IMR-90 (cell line): ENCODE measurements around the gene TRAPPC3L. TPM values are rescaled to one million over a fixed set of nuclear protein-coding genes. Genes with fewer than 3 reads are reported as not detected.

Source experiments
- ATAC-seq: fragments of 200-7000 bp; cut with Tn5 transposase; 2 replicates; pipeline ENCODE4 v1.9.1; 2020; ENCODE audit warnings: low read depth, mild to moderate bottlenecking, moderate library complexity
- BruUV-seq: library from RNA; stranded (reverse); fragments of 400-500 nt; replicated peaks from 2 replicates; lab custom pipeline; 2021; lab: Mats Ljungman, UMichigan
- CTCF ChIA-PET: fragments of 300-600 bp; formaldehyde crosslinking; extraction: SDS; loops from one replicate; lab custom pipeline; 2021; ENCODE audit warnings: antibody characterized with exemption; lab: Yijun Ruan, JAX
- POLR2A ChIA-PET: fragments of 300-600 bp; sonication (Branson Sonifier 250); formaldehyde crosslinking; loops from one replicate; lab custom pipeline; 2022; ENCODE audit warnings: antibody characterized with exemption; ENCODE audit not compliant: unreplicated experiment; lab: Charles Lee
- DNase-seq: peaks from one replicate; pipeline ENCODE4 v3.0.0; 2013
- H2AFZ ChIP-seq: replicated peaks from 2 replicates; pipeline ENCODE3; 2013; ENCODE audit warnings: low read length, mild to moderate bottlenecking; ENCODE audit not compliant: poor library complexity
- H2AK5ac ChIP-seq: 2 replicates; pipeline ENCODE4 v1.6.1; 2013; ENCODE audit warnings: low read depth, low read length, inconsistent platforms
- H2AK9ac ChIP-seq: replicated peaks from 2 replicates; pipeline ENCODE3; 2013; ENCODE audit warnings: mild to moderate bottlenecking, low read depth, low read length, moderate library complexity; ENCODE audit not compliant: poor library complexity
- H2BK120ac ChIP-seq: 2 replicates; pipeline ENCODE4 v1.6.1; 2013; ENCODE audit warnings: low read depth, low read length, inconsistent platforms
- H2BK15ac ChIP-seq: 3 replicates; pipeline ENCODE4 v1.6.1; 2013; ENCODE audit warnings: low read depth, low read length, inconsistent platforms
- H2BK20ac ChIP-seq: 2 replicates; pipeline ENCODE4 v1.6.1; 2013; ENCODE audit warnings: low read depth, mild to moderate bottlenecking, inconsistent platforms, low read length, moderate library complexity
- H2BK5ac ChIP-seq: 2 replicates; pipeline ENCODE4 v1.6.1; 2013; ENCODE audit warnings: mild to moderate bottlenecking, low read depth, low read length, inconsistent platforms; ENCODE audit not compliant: poor library complexity, severe bottlenecking
- H3K14ac ChIP-seq: replicated peaks from 2 replicates; pipeline ENCODE4 v1.6.1; 2013; ENCODE audit warnings: low read depth, low read length, inconsistent platforms
- H3K18ac ChIP-seq: 2 replicates; pipeline ENCODE4 v1.6.1; 2013; ENCODE audit warnings: low read depth, low read length, control low read depth
- H3K23ac ChIP-seq: 2 replicates; pipeline ENCODE4 v1.6.1; 2013; ENCODE audit warnings: low read depth, low read length, inconsistent platforms
- H3K27ac ChIP-seq: 2 replicates; pipeline ENCODE4 v1.5.1; 2013; ENCODE audit warnings: mild to moderate bottlenecking, control low read depth, low read length; ENCODE audit not compliant: insufficient read depth
- H3K27me3 ChIP-seq: 2 replicates; pipeline ENCODE4 v1.6.1; 2013; ENCODE audit warnings: low read length; ENCODE audit not compliant: control insufficient read depth, insufficient read depth
- H3K36me3 ChIP-seq: 2 replicates; pipeline ENCODE4 v1.6.1; 2013; ENCODE audit warnings: low read length, mixed read lengths; ENCODE audit not compliant: control insufficient read depth, insufficient read depth
- H3K4ac ChIP-seq: 2 replicates; pipeline ENCODE4 v1.6.1; 2013; ENCODE audit warnings: low read depth, low read length, inconsistent platforms
- H3K4me1 ChIP-seq: 2 replicates; pipeline ENCODE4 v1.6.1; 2013; ENCODE audit warnings: low read length, mixed read lengths; ENCODE audit not compliant: control insufficient read depth, insufficient read depth
- H3K4me2 ChIP-seq: 2 replicates; pipeline ENCODE4 v1.6.1; 2013; ENCODE audit warnings: low read depth, mild to moderate bottlenecking, control low read depth, low read length, moderate library complexity
- H3K4me3 ChIP-seq: 2 replicates; pipeline ENCODE4 v1.5.1; 2013; ENCODE audit warnings: low read depth, mild to moderate bottlenecking, control low read depth, low read length, moderate library complexity; ENCODE audit not compliant: insufficient read depth
- H3K56ac ChIP-seq: 2 replicates; pipeline ENCODE4 v1.6.1; 2013; ENCODE audit warnings: low read length, inconsistent platforms; ENCODE audit not compliant: insufficient read depth; ENCODE audit errors: extremely low read depth
- H3K79me1 ChIP-seq, 2 experiments: 2 replicates each; pipeline ENCODE4 v1.6.1; 2013; ENCODE audit warnings: low read length in 2 of 2, inconsistent platforms in 1 of 2, low read depth in 1 of 2
- H3K9ac ChIP-seq: 2 replicates; pipeline ENCODE4 v1.6.1; 2013; ENCODE audit warnings: low read depth, low read length, control low read depth
- H3K9me1 ChIP-seq: 2 replicates; pipeline ENCODE4 v1.6.1; 2013; ENCODE audit warnings: low read length, inconsistent platforms; ENCODE audit not compliant: insufficient read depth
- H3K9me3 ChIP-seq: 2 replicates; pipeline ENCODE4 v1.6.1; 2013; ENCODE audit warnings: low read length; ENCODE audit not compliant: control insufficient read depth, insufficient read depth
- H4K20me1 ChIP-seq: 2 replicates; pipeline ENCODE4 v1.6.1; 2013; ENCODE audit warnings: low read length, inconsistent platforms; ENCODE audit not compliant: insufficient read depth
- H4K5ac ChIP-seq: 2 replicates; pipeline ENCODE4 v1.6.1; 2013; ENCODE audit warnings: mild to moderate bottlenecking, low read depth, low read length, control low read depth
- H4K8ac ChIP-seq, 2 experiments: 2 replicates each; pipeline ENCODE4 v1.6.1; 2013; ENCODE audit warnings: low read depth in 2 of 2, low read length in 2 of 2, control low read depth in 1 of 2, inconsistent platforms in 1 of 2
- H4K91ac ChIP-seq: 2 replicates; pipeline ENCODE4 v1.6.1; 2013; ENCODE audit warnings: low read depth, low read length, inconsistent platforms; ENCODE audit not compliant: insufficient read depth
- BHLHE40 ChIP-seq: fragments of 150-350 bp; IDR thresholded peaks from 2 replicates; pipeline ENCODE4 v1.6.1; 2016; ENCODE audit warnings: mild to moderate bottlenecking, low read depth, low read length
- CEBPB ChIP-seq: IDR thresholded peaks from 2 replicates; pipeline ENCODE4 v1.6.1; 2012; ENCODE audit warnings: low read depth, low read length, improper control_type of control experiment
- CHD1 ChIP-seq: IDR thresholded peaks from 2 replicates; pipeline ENCODE4 v1.6.1; 2012; ENCODE audit warnings: low read depth, low read length, improper control_type of control experiment
- FOS ChIP-seq: fragments of 150-350 bp; IDR thresholded peaks from 2 replicates; pipeline ENCODE4 v1.6.1; 2016; ENCODE audit warnings: low read depth, low read length
- RCOR1 ChIP-seq: IDR thresholded peaks from 2 replicates; pipeline ENCODE4 v1.6.1; 2012; ENCODE audit warnings: mild to moderate bottlenecking, low read length, improper control_type of control experiment; ENCODE audit not compliant: insufficient replicate concordance
- dilution Hi-C: fragments of 300-500 bp; cut with HindIII; formaldehyde crosslinking; loops from one replicate; pipeline ENCODE4 v1.14.3; 2018; ENCODE audit warnings: low sequenced_read_pairs; ENCODE audit not compliant: unreplicated experiment
- in situ Hi-C: fragments of 300-500 bp; cut with MboI; formaldehyde crosslinking; loops from 3 replicates; pipeline ENCODE4 v1.14.3; 2019; ENCODE audit warnings: low sequenced_read_pairs, inconsistent platforms, mixed read lengths
- intact Hi-C: fragments of 100-400 bp; cut with micrococcal nuclease; formaldehyde crosslinking; loops from 2 replicates; pipeline ENCODE4 v1.10.0; 2022
- polyA plus RNA-seq, 3 experiments: library from polyadenylated mRNA; depleted of rRNA; stranded (reverse); fragments of >200 nt; gene quantifications; 2 replicates each; pipeline ENCODE4 v1.2.3, GENCODE V29; 2012; ENCODE audit warnings: low replicate concordance in 1 of 3
- total RNA-seq: library from RNA; depleted of rRNA; stranded (reverse); fragments of >200 nt; gene quantifications from 2 replicates; pipeline ENCODE4 v1.2.3, GENCODE V29; 2012
- TF ChIP-seq, protein P1 (sequence below): fragments of 150-350 bp; IDR thresholded peaks from 2 replicates; pipeline ENCODE4 v1.6.1; 2017; ENCODE audit warnings: mild to moderate bottlenecking, antibody characterized with exemption, low read length, low read depth

TRAPPC3L gene
- total and polyA plus RNA-seq, 2 of the 4 experiments (the other 2 are of a cell fraction) = 0.03 TPM; not detected in 1

DNA sequence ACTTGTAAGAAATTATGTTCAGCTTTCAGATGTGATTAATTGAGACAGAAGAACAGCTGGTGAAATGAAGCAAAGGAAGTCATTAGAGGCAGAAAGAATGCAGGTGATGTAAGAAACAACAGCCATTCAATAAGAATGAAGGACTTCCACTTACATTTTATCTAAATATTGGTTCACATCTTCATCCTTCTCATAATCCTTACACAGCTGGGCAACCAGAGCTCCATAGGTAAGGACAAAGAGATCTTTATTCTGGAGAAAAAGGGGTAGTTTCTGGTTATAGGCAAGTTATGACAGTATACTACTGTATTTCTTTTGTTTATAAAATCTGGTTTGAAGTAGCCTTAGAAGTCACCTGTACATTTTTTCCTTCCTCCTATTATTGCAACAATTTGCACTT is 2.3 kb downstream of the TRAPPC3L start:
- H3K27me3 ChIP-seq = no peaks in the 10 kb centered on the region
- H3K79me1 ChIP-seq = no peaks in the 10 kb centered on the region
- H3K4me3 ChIP-seq = no peak overlapping the region
- H3K4ac ChIP-seq = no peak overlapping the region
- dilution Hi-C loops = no loop called here
- no peaks in the 10 kb centered on the region for H3K4me1 ChIP-seq
- no peak overlapping the region for H2BK15ac ChIP-seq
- H2BK120ac ChIP-seq = no peak overlapping the region
- H3K4me2 ChIP-seq = no peak overlapping the region
- no peak for TF ChIP-seq BHLHE40
- TF ChIP-seq, protein P1, sequence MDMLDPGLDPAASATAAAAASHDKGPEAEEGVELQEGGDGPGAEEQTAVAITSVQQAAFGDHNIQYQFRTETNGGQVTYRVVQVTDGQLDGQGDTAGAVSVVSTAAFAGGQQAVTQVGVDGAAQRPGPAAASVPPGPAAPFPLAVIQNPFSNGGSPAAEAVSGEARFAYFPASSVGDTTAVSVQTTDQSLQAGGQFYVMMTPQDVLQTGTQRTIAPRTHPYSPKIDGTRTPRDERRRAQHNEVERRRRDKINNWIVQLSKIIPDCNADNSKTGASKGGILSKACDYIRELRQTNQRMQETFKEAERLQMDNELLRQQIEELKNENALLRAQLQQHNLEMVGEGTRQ = no peak
- no peak for TF ChIP-seq CHD1
- no peak for TF ChIP-seq FOS
- TF ChIP-seq CEBPB = no peak
- TF ChIP-seq RCOR1 = no peak
- no TSS peak for BruUV-seq
- no peak overlapping the region for H3K56ac ChIP-seq
- no peak overlapping the region for H4K8ac ChIP-seq
- no peak overlapping the region for H3K18ac ChIP-seq
- ChIA-PET CTCF (no interaction called here), POLR2A (no interaction called here)
- intact Hi-C loops = no loop called here
- H3K9ac ChIP-seq = no peak overlapping the region
- H3K9me3 ChIP-seq = no peaks in the 10 kb centered on the region
- H3K9me1 ChIP-seq = no peaks in the 10 kb centered on the region
- H3K36me3 ChIP-seq = no peaks in the 10 kb centered on the region
- DNase-seq (no peak), ATAC-seq (no peak)
- no peak overlapping the region for H2AK5ac ChIP-seq
- H3K14ac ChIP-seq = no peak overlapping the region
- H4K91ac ChIP-seq = no peak overlapping the region
- no peak overlapping the region for H2AFZ ChIP-seq
- in situ Hi-C loops = no loop called here
- H2BK5ac ChIP-seq = no peak overlapping the region
- H2AK9ac ChIP-seq = no peak overlapping the region
- no peak overlapping the region for H2BK20ac ChIP-seq
- no peak overlapping the region for H3K23ac ChIP-seq
- no peak overlapping the region for H3K27ac ChIP-seq
- H4K5ac ChIP-seq = no peak overlapping the region
- H4K20me1 ChIP-seq = no peaks in the 10 kb centered on the region
